OCI-LY7 (cell line): Measurements from ENCODE around the gene MAN2B1. TPM values are rescaled to one million over a fixed set of nuclear protein-coding genes. Genes with fewer than 3 reads are reported as not detected.
A peak's percentile ranks its signal among the peaks of the same experiment; 100 is the strongest.

Experiments
- BruUV-seq: library from RNA; stranded (reverse); fragments of 400-500 nt; replicated peaks from 2 replicates; lab custom pipeline; 2021; lab: Mats Ljungman, UMichigan
- CTCF ChIA-PET: fragments of 300-600 bp; sonication (Branson Sonifier 250); formaldehyde crosslinking; loops from one replicate; lab custom pipeline; 2022; ENCODE audit warnings: antibody characterized with exemption; ENCODE audit not compliant: unreplicated experiment; lab: Charles Lee
- POLR2A ChIA-PET: fragments of 300-600 bp; sonication (Branson Sonifier 250); formaldehyde crosslinking; loops from one replicate; lab custom pipeline; 2022; ENCODE audit warnings: antibody characterized with exemption; lab: Charles Lee
- DNase-seq: peaks from one replicate; pipeline ENCODE4 v3.0.0-alpha.2; 2015; ENCODE audit warnings: low spot score
- H2AFZ ChIP-seq: fragments of 200-600 bp; sonication (generic), shearing (Covaris generic); 2 replicates; pipeline ENCODE4 v1.6.1; 2014; ENCODE audit warnings: mild to moderate bottlenecking, antibody characterized with exemption, low read length, moderate library complexity
- H3K27ac ChIP-seq: fragments of 200-600 bp; sonication (generic); 2 replicates; pipeline ENCODE4 v1.5.1; 2014; ENCODE audit warnings: mixed run types, low read depth, mild to moderate bottlenecking, moderate library complexity, low read length, inconsistent platforms; ENCODE audit not compliant: poor library complexity, severe bottlenecking
- H3K36me3 ChIP-seq: fragments of 200-600 bp; sonication (generic); 2 replicates; pipeline ENCODE4 v1.6.1; 2014; ENCODE audit warnings: mild to moderate bottlenecking, antibody characterized with exemption, low read length, moderate library complexity, mixed read lengths; ENCODE audit not compliant: insufficient read depth
- H3K4me1 ChIP-seq: fragments of 200-600 bp; sonication (generic); 2 replicates; pipeline ENCODE4 v1.5.1; 2014; ENCODE audit warnings: mild to moderate bottlenecking, low read length; ENCODE audit not compliant: insufficient read depth, poor library complexity, severe bottlenecking
- H3K4me2 ChIP-seq: fragments of 200-600 bp; sonication (generic); 2 replicates; pipeline ENCODE4 v1.6.1; 2014; ENCODE audit warnings: mild to moderate bottlenecking, low read length
- H3K4me3 ChIP-seq: fragments of 200-600 bp; sonication (generic); 2 replicates; pipeline ENCODE4 v1.5.1; 2014; ENCODE audit warnings: mild to moderate bottlenecking, low read depth, low read length; ENCODE audit not compliant: poor library complexity, severe bottlenecking
- H3K79me2 ChIP-seq: fragments of 200-600 bp; sonication (generic); 2 replicates; pipeline ENCODE4 v1.6.1; 2016; ENCODE audit warnings: low read depth, mild to moderate bottlenecking, low read length, moderate library complexity, mixed read lengths; ENCODE audit not compliant: insufficient read depth
- H3K9me2 ChIP-seq: fragments of 200-600 bp; sonication (generic); 2 replicates; pipeline ENCODE4 v1.6.1; 2016; ENCODE audit warnings: mild to moderate bottlenecking, low read length, mixed read lengths; ENCODE audit not compliant: insufficient read depth
- H3K9me3 ChIP-seq: fragments of 200-600 bp; sonication (generic); 2 replicates; pipeline ENCODE4 v1.6.1; 2014; ENCODE audit warnings: mild to moderate bottlenecking, mixed run types, low read length, mixed read lengths
- H4K20me1 ChIP-seq: fragments of 200-600 bp; sonication (generic); 2 replicates; pipeline ENCODE4 v1.6.1; 2014; ENCODE audit warnings: mild to moderate bottlenecking, antibody characterized with exemption, low read length, moderate library complexity, mixed read lengths; ENCODE audit not compliant: insufficient read depth
- EZH2phosphoT487 ChIP-seq: fragments of 200-600 bp; sonication (generic); IDR thresholded peaks from 2 replicates; pipeline ENCODE4 v1.6.1; 2018; ENCODE audit warnings: low read depth, borderline replicate concordance, mild to moderate bottlenecking, mixed run types, antibody characterized with exemption, low read length, moderate library complexity, mixed read lengths
- intact Hi-C: fragments of 100-400 bp; cut with micrococcal nuclease; formaldehyde crosslinking; loops from one replicate; pipeline ENCODE4 v1.10.0; 2022; ENCODE audit not compliant: unreplicated experiment
- total RNA-seq, 2 experiments: library from RNA; depleted of rRNA in 1 of 2; stranded (reverse); fragments of >200 nt in 1 of 2; shearing (Covaris generic) in 1 of 2; gene quantifications; 2 replicates each; pipeline ENCODE4 v1.2.3, GENCODE V29; 2014 to 2022
- TF ChIP-seq, protein P1 (sequence below): fragments of 200-600 bp; sonication (generic); conservative IDR thresholded peaks from 2 replicates; pipeline ENCODE4 v1.5.1; 2014; ENCODE audit warnings: mild to moderate bottlenecking, antibody characterized with exemption, low read length, moderate library complexity, mixed read lengths

Gene MAN2B1
- total RNA-seq, 2 experiments from 2014 or later, result 29.1 to 88.7 TPM

GRCh38 chr19:12611361-12611699 is 55.2 kb downstream of the MAN2B1 start:
- POLR2A ChIA-PET, result interaction anchor here (0.6 kb wide), 1 partner anchor 570 kb away, joined by 3 read pairs; no protein-coding TSS in a partner anchor
- Histone ChIP-seq H4K20me1 (peaks cover 7% of the 10 kb centered on the region; the same call in 1 of the 2 replicates), H3K4me3 (peak overlapping the region; percentile 90), H3K9me2 (no peaks in the 10 kb centered on the region), H3K36me3 (peaks cover 8% of the 10 kb centered on the region), H3K27ac (no peak overlapping the region), H3K4me1 (peaks cover 40% of the 10 kb centered on the region), H2AFZ (peak overlapping the region; percentile 89; the same call in 1 of the 2 replicates), H3K9me3 (no peaks in the 10 kb centered on the region), H3K4me2 (peak overlapping the region; percentile 84), H3K79me2 (peaks cover 14% of the 10 kb centered on the region; the same call in 1 of the 2 replicates)
- intact Hi-C loops, result loop anchor here (2.0 kb wide), 1 partner anchor 53 kb away; no protein-coding TSS in a partner anchor
- DNase-seq, result no peak
- BruUV-seq, result no TSS peak
- TF ChIP-seq, protein P1, sequence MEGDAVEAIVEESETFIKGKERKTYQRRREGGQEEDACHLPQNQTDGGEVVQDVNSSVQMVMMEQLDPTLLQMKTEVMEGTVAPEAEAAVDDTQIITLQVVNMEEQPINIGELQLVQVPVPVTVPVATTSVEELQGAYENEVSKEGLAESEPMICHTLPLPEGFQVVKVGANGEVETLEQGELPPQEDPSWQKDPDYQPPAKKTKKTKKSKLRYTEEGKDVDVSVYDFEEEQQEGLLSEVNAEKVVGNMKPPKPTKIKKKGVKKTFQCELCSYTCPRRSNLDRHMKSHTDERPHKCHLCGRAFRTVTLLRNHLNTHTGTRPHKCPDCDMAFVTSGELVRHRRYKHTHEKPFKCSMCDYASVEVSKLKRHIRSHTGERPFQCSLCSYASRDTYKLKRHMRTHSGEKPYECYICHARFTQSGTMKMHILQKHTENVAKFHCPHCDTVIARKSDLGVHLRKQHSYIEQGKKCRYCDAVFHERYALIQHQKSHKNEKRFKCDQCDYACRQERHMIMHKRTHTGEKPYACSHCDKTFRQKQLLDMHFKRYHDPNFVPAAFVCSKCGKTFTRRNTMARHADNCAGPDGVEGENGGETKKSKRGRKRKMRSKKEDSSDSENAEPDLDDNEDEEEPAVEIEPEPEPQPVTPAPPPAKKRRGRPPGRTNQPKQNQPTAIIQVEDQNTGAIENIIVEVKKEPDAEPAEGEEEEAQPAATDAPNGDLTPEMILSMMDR, result no peak
- TF ChIP-seq EZH2phosphoT487, result no peak
- CTCF ChIA-PET, result no interaction called here

GRCh38 chr19:12610540-12611360 is 55.8 kb downstream of the MAN2B1 start, which contains the start of the genes ZNF490 and ZNF791:
Gene ZNF490 (minus strand): TSS chr19:12610813. CDS start chr19:12610680, 133 bp downstream.
Gene ZNF791 (plus strand): TSS chr19:12610920. CDS start chr19:12611080, 160 bp downstream.
- CTCF ChIA-PET, result interaction anchor here (0.8 kb wide), 1 partner anchor 115 kb away, joined by 3 read pairs; no protein-coding TSS in a partner anchor
- intact Hi-C loops, result loop anchor here (2.0 kb wide), 1 partner anchor 54 kb away; no protein-coding TSS in a partner anchor
- POLR2A ChIA-PET, result interaction anchor here (0.5 to 0.7 kb wide), 5 partner anchors 32 to 728 kb away, joined by 3 to 4 read pairs (median 3); a partner anchor contains a TSS
- Histone ChIP-seq H3K4me1 (peaks cover 37% of the 10 kb centered on the region), H2AFZ (peak within 1 kb of the TSS; percentile 89), H3K36me3 (peaks cover 6% of the 10 kb centered on the region), H3K4me3 (peak within 1 kb of the TSS; percentile 90), H3K27ac (no peak within 1 kb of the TSS), H4K20me1 (peaks cover 5% of the 10 kb centered on the region; the same call in 1 of the 2 replicates), H3K9me2 (no peaks in the 10 kb centered on the region), H3K79me2 (peaks cover 14% of the 10 kb centered on the region; the same call in 1 of the 2 replicates), H3K4me2 (peak within 1 kb of the TSS; percentile 84), H3K9me3 (no peaks in the 10 kb centered on the region)
- TF ChIP-seq EZH2phosphoT487, result no peak
- TF ChIP-seq, protein P1, result peak; percentile 43; the same call in 1 of the 2 replicates
- peak; percentile 98 for DNase-seq
- BruUV-seq, result no TSS peak
